ENCODE data around the gene ZDHHC19. TPM values are rescaled to one million over a fixed set of nuclear protein-coding genes. Genes with fewer than 3 reads are reported as not detected.
"Not testable (repeated sequence)": the region's sequence is repeated elsewhere in the genome, so short reads cannot be mapped to it uniquely, and the experiment has no call there.

The ZDHHC19 gene
- total RNA-seq, 2 experiments from 2014 or later: not detected

DNA sequence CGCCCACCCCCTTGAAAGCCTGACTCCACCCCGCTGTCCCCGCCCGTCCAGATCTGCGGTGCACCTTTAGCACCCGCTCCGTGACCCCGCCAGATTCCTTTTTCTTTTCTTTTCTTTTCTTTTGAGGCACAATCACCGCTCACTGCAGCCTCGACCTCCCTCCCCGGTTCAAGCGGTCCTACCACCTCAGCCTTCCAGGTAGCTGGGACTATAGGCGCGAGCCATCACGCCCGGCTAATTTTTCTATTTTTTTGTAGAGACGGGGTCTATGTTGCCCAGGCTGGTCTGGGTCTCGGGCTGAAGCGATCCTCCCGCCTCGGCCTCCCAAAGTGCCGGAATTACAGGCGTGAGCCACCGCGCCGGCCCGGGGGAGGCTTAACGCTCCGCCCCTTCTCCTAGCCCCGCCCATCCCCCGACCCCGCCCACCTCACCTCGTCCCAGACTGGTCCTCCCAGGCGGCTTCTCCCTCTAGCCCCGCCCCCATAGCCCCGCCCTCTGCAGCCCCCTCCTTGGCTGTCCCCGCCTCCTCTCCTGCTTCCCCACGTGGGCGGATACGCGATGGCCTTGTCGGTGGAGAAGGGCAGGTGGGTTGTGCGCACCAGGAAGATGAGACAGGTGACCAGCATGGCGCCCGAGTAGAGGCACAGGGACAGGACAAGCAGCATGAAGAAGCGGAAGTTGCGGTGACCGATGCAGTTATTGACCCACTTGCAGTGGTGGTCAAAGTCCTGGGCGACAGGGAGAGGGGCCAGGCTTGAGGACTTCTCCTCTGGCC is 3.2 kb downstream of the ZDHHC19 start:
- ChIA-PET POLR2A (no interaction called here), CTCF (interaction anchor here (1.2 kb wide), 1 partner anchor 13 kb away, joined by 3 read pairs; no protein-coding TSS in a partner anchor)

GRCh38 chr3:196207159-196207832 is 3.9 kb downstream of the ZDHHC19 start:
- CTCF ChIA-PET: interaction anchor here (1.0 to 1.5 kb wide), 3 partner anchors 11 to 128 kb away, joined by 3 to 5 read pairs (median 3); no protein-coding TSS in a partner anchor
- POLR2A ChIA-PET: no interaction called here

DNA sequence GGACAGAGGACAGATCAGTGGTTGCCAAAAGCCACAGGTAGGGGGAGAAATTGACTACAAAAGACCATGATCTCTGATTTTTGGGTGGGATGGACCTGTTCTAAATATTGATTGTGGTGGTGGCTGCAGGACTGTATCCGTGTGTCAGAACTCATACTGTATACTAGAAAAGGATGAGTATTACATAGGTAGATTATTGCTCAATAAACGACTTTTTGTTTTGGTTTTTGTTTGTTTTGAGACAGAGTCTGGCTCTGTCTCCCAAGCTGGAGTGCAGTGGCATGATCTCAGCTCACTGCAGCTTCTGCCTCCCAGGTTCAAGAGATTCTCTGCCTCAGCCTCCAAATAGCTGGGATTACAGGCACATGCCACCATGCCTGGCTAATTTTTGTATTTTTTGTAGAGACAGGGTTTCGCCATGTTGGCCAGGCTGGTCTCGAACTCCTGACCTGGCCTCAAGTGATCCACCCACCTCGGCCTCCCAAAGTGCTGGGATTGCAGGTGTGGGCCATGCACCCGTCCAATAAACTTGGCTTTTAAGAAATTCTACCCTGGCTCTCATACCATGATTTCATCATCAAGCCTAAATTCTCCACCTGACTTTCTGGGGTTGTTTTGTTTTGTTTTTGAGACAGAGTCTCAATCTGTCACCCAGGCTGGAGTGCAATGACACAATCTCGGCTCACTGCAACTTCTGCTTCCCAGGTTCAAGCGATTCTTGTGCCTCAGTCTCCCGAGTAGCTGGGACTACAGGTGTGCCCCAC is 5.6 kb downstream of the ZDHHC19 start:
- CTCF ChIA-PET: interaction anchor here (1.5 kb wide), 1 partner anchor 9 kb away, joined by 5 read pairs; no protein-coding TSS in a partner anchor
- POLR2A ChIA-PET: not testable (repeated sequence)

GRCh38 chr3:196203846-196204245 is 7.4 kb downstream of the ZDHHC19 start:
- CTCF ChIA-PET: no interaction called here
- POLR2A ChIA-PET: no interaction called here

GRCh38 chr3:196202516-196202970 is 8.7 kb downstream of the ZDHHC19 start:
- ChIA-PET POLR2A (no interaction called here), CTCF (no interaction called here)

- POLR2A ChIA-PET: no interaction called here
- CTCF ChIA-PET: interaction anchor here (1.6 to 5.5 kb wide), 3 partner anchors 87 to 127 kb away, joined by 5 to 42 read pairs (median 12); no protein-coding TSS in a partner anchor
Observed at GRCh38 chr3:196198771-196199753, 12.1 kb downstream of the ZDHHC19 start.

- ChIA-PET POLR2A (interaction anchor here (0.6 kb wide), 1 partner anchor 290 kb away, joined by 7 read pairs; no protein-coding TSS in a partner anchor), CTCF (interaction anchor here (1.6 to 5.5 kb wide), 3 partner anchors 86 to 126 kb away, joined by 5 to 42 read pairs (median 12); no protein-coding TSS in a partner anchor)
Observed at GRCh38 chr3:196198081-196198675, 13.0 kb downstream of the ZDHHC19 start.

GRCh38 chr3:196197524-196197923 is 13.7 kb downstream of the ZDHHC19 start:
- ChIA-PET CTCF (interaction anchor here (0.8 to 5.5 kb wide), 6 partner anchors 9 to 159 kb away, joined by 3 to 42 read pairs (median 8); no protein-coding TSS in a partner anchor), POLR2A (no interaction called here)

GRCh38 chr3:196195664-196196265 is 15.4 kb downstream of the ZDHHC19 start:
- CTCF ChIA-PET: interaction anchor here (0.7 to 5.5 kb wide), 8 partner anchors 9 to 169 kb away, joined by 3 to 42 read pairs (median 5); no protein-coding TSS in a partner anchor
- POLR2A ChIA-PET: no interaction called here

DNA sequence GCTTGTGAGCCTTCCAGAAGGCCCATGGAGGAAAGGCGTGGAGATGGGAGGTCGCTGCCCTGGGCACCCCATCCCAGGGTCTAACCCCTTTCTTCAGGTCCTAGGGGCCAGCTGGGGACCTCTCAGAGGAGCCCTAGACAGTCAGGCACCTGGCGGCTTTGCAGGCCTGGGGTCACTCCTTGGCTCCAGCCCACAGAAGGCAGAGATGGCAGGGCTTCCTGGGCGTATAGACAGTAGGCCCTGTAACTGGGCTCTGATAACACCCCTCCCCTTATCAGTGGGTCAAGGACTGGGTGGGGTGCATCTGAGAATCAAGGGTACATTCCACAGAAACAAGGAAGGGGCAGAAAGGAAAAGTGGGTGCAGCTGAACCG is 16.7 kb downstream of the ZDHHC19 start:
- ChIA-PET POLR2A (interaction anchor here (0.6 kb wide), 1 partner anchor 116 kb away, joined by 3 read pairs; no protein-coding TSS in a partner anchor), CTCF (interaction anchor here (0.6 to 5.5 kb wide), 3 partner anchors 13 to 352 kb away, joined by 3 to 42 read pairs (median 4); no protein-coding TSS in a partner anchor)

DNA sequence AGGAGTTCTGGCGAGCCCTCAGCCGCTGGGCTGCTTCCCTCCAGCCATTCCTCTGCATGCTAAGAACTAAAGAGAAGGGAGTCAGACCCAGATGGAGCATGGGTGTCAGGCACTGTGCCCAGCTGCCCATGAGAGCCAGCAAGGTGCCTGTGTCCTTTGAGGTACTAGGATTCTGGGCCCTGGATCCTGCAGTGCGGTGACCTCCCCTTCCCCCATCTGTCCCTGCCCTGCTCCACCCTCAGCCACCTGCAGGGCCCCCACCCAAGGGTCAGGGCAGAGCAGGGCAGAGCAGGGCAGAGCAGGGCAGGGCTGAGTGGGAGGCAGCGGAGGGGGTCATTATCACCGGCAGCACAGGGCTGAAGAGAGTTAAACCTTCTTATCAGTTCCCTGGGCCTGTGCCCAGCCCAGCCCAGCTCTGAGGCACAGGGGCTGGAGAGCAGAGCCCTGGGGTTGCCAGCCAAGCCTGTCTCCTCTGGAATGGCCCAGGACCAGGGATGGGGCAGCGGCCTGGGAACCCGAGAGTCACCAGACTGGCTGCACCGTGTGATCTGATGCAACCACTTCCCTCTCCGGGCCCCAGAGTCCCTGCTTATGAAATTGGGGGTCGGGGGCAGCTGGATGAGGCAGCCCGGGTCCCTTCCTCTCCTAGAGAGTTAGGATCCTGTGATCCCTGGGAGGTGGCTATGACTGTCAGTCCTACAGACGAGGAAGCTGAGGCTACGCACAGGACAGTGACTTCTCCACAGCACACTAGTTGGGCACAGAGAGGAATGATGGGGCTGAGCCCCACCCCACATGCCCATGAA is 17.3 kb downstream of the ZDHHC19 start:
- POLR2A ChIA-PET: interaction anchor here (0.9 kb wide), 1 partner anchor 15 kb away, joined by 3 read pairs; no protein-coding TSS in a partner anchor
- CTCF ChIA-PET: interaction anchor here (0.6 to 5.5 kb wide), 6 partner anchors 13 to 351 kb away, joined by 3 to 42 read pairs (median 4); no protein-coding TSS in a partner anchor

GRCh38 chr3:196193133-196193735 is 18.0 kb downstream of the ZDHHC19 start:
- ChIA-PET POLR2A (interaction anchor here (0.9 to 1.8 kb wide), 2 partner anchors 14 kb away, joined by 3 to 8 read pairs; no protein-coding TSS in a partner anchor), CTCF (interaction anchor here (0.8 to 3.0 kb wide), 5 partner anchors 11 to 120 kb away, joined by 3 to 24 read pairs (median 4); no protein-coding TSS in a partner anchor)

- ChIA-PET CTCF (interaction anchor here (0.9 to 3.0 kb wide), 5 partner anchors 10 to 119 kb away, joined by 3 to 24 read pairs (median 4); no protein-coding TSS in a partner anchor), POLR2A (interaction anchor here (0.7 to 1.8 kb wide), 4 partner anchors 10 to 336 kb away, joined by 3 to 8 read pairs (median 3); no protein-coding TSS in a partner anchor)
Observed at GRCh38 chr3:196192524-196193051, 18.6 kb downstream of the ZDHHC19 start.

DNA sequence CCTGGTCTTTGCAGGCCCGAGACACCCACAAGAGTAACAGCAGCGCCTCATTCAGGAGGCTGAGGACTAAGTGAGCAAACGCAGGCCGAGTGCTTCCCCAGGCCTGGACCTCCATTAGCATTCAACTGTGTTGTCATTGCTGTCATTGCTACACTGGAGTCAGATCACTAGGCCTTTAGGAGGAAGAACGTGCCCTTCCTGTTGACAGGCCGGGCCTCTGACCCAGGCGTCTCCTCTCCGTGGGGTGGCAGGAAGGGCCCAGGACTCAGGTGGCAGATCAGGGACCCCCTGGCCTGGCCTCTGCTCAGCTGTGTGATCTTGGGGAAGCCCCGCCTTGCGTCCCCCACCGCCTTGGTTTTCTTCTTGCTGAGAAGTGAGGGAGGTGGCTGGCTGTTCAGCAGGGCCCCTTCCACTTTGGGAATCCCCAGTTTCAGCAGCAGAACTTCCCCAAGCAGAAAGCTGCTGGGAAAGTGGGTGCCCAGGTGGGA is 19.1 kb downstream of the ZDHHC19 start:
- POLR2A ChIA-PET: interaction anchor here (0.7 to 1.8 kb wide), 4 partner anchors 10 to 337 kb away, joined by 3 to 8 read pairs (median 3); no protein-coding TSS in a partner anchor
- CTCF ChIA-PET: interaction anchor here (0.9 to 3.0 kb wide), 4 partner anchors 10 to 119 kb away, joined by 4 to 24 read pairs (median 4); no protein-coding TSS in a partner anchor
